HepG2 (cell line): ENCODE measurements around the gene TMTC2. TPM values are rescaled to one million over a fixed set of nuclear protein-coding genes. Genes with fewer than 3 reads are reported as not detected.
"Not testable (repeated sequence)": the region's sequence is repeated elsewhere in the genome, so short reads cannot be mapped to it uniquely, and the experiment has no call there.

ENCODE experiments used
- ATAC-seq: fragments of 200-7000 bp; cut with Tn5 transposase; 3 replicates; pipeline ENCODE4 v1.9.1; 2020; ENCODE audit warnings: mild to moderate bottlenecking, moderate library complexity
- BruUV-seq: library from RNA; stranded (reverse); fragments of 400-500 nt; replicated peaks from 2 replicates; lab custom pipeline; 2021; lab: Mats Ljungman, UMichigan
- CTCF ChIA-PET: fragments of 300-600 bp; formaldehyde crosslinking; extraction: SDS; loops from one replicate; lab custom pipeline; 2021; ENCODE audit warnings: low total read pairs, inconsistent platforms, low intra/inter-chr PET ratio; lab: Yijun Ruan, JAX
- POLR2A ChIA-PET: fragments of 350-600 bp; sonication (Branson Sonifier 250); formaldehyde crosslinking; loops from one replicate; lab custom pipeline; 2020; ENCODE audit warnings: antibody characterized with exemption, inconsistent platforms; lab: Yijun Ruan, JAX
- DNase-seq: peaks from one replicate; pipeline ENCODE4 v3.0.0-alpha.2; 2015; ENCODE audit warnings: low spot score
- FAIRE-seq: peaks from 3 replicates; lab custom pipeline; 2011; peaks lifted over from hg19 to GRCh38; lab: Jason Lieb, UNC
- H2AFZ ChIP-seq: one replicate; pipeline ENCODE4 v1.6.1; 2011; ENCODE audit warnings: low read length, inconsistent platforms
- H3K27ac ChIP-seq: fragments of 300-600 bp; 3 replicates; pipeline ENCODE4 v1.8.0; 2011; ENCODE audit warnings: mixed run types, mild to moderate bottlenecking, mixed read lengths, low read length, inconsistent platforms; ENCODE audit not compliant: insufficient read depth; ENCODE audit errors: extremely low read length
- H3K27me3 ChIP-seq, 2 experiments: fragments of 200-600 bp in 1 of 2; 2 replicates in 1 of 2; 3 replicates in 1 of 2; pipeline versions ENCODE4 v1.6.0 to v1.8.0; 2011; ENCODE audit warnings: low read length in 2 of 2, mild to moderate bottlenecking in 2 of 2, moderate library complexity in 2 of 2, inconsistent platforms in 1 of 2; ENCODE audit not compliant: insufficient read depth in 2 of 2, control insufficient read depth in 1 of 2
- H3K36me3 ChIP-seq, 2 experiments: fragments of 200-600 bp in 1 of 2; replicated peaks in 1 of 2; 2 replicates in 1 of 2; 3 replicates in 1 of 2; pipeline versions ENCODE4 v1.5.1 to v1.8.0; 2011; ENCODE audit warnings: low read length in 2 of 2, inconsistent platforms in 1 of 2; ENCODE audit not compliant: insufficient read depth in 2 of 2, control insufficient read depth in 1 of 2
- H3K4me1 ChIP-seq: 2 replicates; pipeline ENCODE4 v1.5.1; 2012; ENCODE audit warnings: low read length, inconsistent platforms; ENCODE audit not compliant: insufficient read depth
- H3K4me2 ChIP-seq: 2 replicates; pipeline ENCODE4 v1.6.0; 2011; ENCODE audit warnings: low read depth, low read length, inconsistent platforms
- H3K4me3 ChIP-seq, 3 experiments: fragments of 200-600 bp in 1 of 3; sonication (generic), shearing (Covaris generic) in 1 of 3; replicated peaks in 1 of 3; 2 replicates each; pipeline ENCODE4 v1.5.1; 2011 to 2016; ENCODE audit warnings: low read length in 3 of 3, inconsistent platforms in 2 of 3, low read depth in 2 of 3, mild to moderate bottlenecking in 2 of 3, control low read depth in 1 of 3, mixed read lengths in 1 of 3; ENCODE audit not compliant: insufficient read depth in 1 of 3
- H3K79me2 ChIP-seq: one replicate; pipeline ENCODE4 v1.6.1; 2011; ENCODE audit warnings: low read length, inconsistent platforms; ENCODE audit not compliant: insufficient read depth
- H3K9ac ChIP-seq: 2 replicates; pipeline ENCODE4 v1.6.0; 2011; ENCODE audit warnings: mild to moderate bottlenecking, low read depth, low read length, inconsistent platforms; ENCODE audit not compliant: insufficient read depth
- H3K9me3 ChIP-seq: 2 replicates; pipeline ENCODE4 v1.5.1; 2012; ENCODE audit warnings: mild to moderate bottlenecking, low read length
- H4K20me1 ChIP-seq: 2 replicates; pipeline ENCODE4 v1.6.0; 2011; ENCODE audit warnings: inconsistent platforms, mild to moderate bottlenecking, low read length, moderate library complexity; ENCODE audit not compliant: insufficient read depth
- MTF1 ChIP-seq: sonication (generic); formaldehyde crosslinking; IDR thresholded peaks from 2 replicates; pipeline ENCODE4 v1.5.0; 2020; ENCODE audit warnings: missing genetic modification reagents
- ZNF251 ChIP-seq: sonication (generic); formaldehyde crosslinking; IDR thresholded peaks from 2 replicates; pipeline ENCODE4 v1.9.0; 2021; ENCODE audit warnings: mild to moderate bottlenecking, missing genetic modification reagents
- WGBS: methylation state at CpG from one replicate; pipeline ENCODE4 v1.1.6; 2017; ENCODE audit warnings: low lambda C conversion rate; 5-methylcytosine and 5-hydroxymethylcytosine counted together
- in situ Hi-C: cut with HindIII; loops from 2 replicates; pipeline ENCODE4 v1.10.0; 2017; ENCODE audit warnings: low pct_unique_long_range_greater_than_20kb; ENCODE audit not compliant: extremely low pct_ligation_motif_present
- intact Hi-C: fragments of 100-400 bp; cut with micrococcal nuclease; formaldehyde crosslinking; loops from one replicate; pipeline ENCODE4 v1.10.0; 2022; ENCODE audit not compliant: unreplicated experiment
- polyA plus RNA-seq, 8 experiments: library from polyadenylated mRNA; depleted of rRNA in 3 of 8; stranded (reverse) in 7 of 8; unstranded in 1 of 8; fragments of >200 nt; fragmentation: Illumina TruSeq in 4 of 8; extraction: Trizol in 4 of 8; gene quantifications; 2 replicates each; pipeline versions ENCODE4 v1.2.1 to v1.2.3, GENCODE V29; 2011 to 2016; ENCODE audit warnings: low read depth in 4 of 8, missing spikeins in 1 of 8, mixed read lengths in 1 of 8; ENCODE audit not compliant: insufficient read depth in 1 of 8
- total RNA-seq, 5 experiments: library from RNA; depleted of rRNA; stranded (reverse); fragments of >200 nt; fragmentation: Illumina TruSeq; extraction: Trizol; gene quantifications; 2 replicates each; pipeline ENCODE4 v1.2.3, GENCODE V29; 2016; ENCODE audit warnings: low read depth in 1 of 5
- TF ChIP-seq, protein P1 (sequence below): sonication (generic); formaldehyde crosslinking; IDR thresholded peaks from 2 replicates; pipeline ENCODE4 v1.5.0; 2020; ENCODE audit warnings: missing genetic modification reagents
- TF ChIP-seq, protein P2 (sequence below): sonication (generic); formaldehyde crosslinking; IDR thresholded peaks from 2 replicates; pipeline ENCODE4 v1.4.0; 2020; ENCODE audit warnings: missing genetic modification reagents, borderline replicate concordance

Gene TMTC2
- total and polyA plus RNA-seq, 2 of the 13 experiments (the other 11 are each of a cell fraction or from before 2014, with no cell fraction given): 0.55 to 0.63 TPM

DNA sequence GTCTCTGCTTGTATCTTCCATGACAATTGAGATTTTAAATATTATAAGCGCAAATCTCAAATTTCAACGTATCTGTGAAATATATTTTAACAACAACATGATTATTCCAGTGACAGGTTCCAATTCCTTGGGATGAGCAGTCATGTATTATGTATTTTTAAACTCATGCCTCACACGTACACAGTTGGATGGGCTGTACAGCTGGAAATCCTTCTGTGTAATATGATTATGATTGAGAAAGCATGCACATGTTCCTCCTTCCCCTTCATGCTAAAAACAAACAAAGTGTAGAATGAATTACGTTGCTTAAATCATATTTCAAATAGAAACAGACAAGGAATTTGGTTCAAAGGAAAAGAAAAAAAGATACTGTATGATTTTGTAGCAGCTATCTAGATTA, 428.3 kb downstream of the TMTC2 start (continued):
- TF ChIP-seq, protein P1, sequence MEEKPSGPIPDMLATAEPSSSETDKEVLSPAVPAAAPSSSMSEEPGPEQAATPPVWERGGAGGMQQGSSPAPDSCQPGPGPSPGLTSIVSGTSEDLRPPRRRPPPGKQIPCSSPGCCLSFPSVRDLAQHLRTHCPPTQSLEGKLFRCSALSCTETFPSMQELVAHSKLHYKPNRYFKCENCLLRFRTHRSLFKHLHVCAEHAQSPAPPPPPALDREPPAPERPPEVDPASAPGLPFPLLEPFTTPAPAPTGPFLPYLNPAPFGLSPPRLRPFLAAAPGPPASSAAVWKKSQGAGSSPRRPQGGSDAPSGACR (CRISPR knock-in tag): no peak
- TF ChIP-seq, protein P2, sequence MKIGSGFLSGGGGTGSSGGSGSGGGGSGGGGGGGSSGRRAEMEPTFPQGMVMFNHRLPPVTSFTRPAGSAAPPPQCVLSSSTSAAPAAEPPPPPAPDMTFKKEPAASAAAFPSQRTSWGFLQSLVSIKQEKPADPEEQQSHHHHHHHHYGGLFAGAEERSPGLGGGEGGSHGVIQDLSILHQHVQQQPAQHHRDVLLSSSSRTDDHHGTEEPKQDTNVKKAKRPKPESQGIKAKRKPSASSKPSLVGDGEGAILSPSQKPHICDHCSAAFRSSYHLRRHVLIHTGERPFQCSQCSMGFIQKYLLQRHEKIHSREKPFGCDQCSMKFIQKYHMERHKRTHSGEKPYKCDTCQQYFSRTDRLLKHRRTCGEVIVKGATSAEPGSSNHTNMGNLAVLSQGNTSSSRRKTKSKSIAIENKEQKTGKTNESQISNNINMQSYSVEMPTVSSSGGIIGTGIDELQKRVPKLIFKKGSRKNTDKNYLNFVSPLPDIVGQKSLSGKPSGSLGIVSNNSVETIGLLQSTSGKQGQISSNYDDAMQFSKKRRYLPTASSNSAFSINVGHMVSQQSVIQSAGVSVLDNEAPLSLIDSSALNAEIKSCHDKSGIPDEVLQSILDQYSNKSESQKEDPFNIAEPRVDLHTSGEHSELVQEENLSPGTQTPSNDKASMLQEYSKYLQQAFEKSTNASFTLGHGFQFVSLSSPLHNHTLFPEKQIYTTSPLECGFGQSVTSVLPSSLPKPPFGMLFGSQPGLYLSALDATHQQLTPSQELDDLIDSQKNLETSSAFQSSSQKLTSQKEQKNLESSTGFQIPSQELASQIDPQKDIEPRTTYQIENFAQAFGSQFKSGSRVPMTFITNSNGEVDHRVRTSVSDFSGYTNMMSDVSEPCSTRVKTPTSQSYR (CRISPR knock-in tag): no peak
- TF ChIP-seq ZNF251 (CRISPR knock-in tag) (no peak), MTF1 (no peak)

DNA sequence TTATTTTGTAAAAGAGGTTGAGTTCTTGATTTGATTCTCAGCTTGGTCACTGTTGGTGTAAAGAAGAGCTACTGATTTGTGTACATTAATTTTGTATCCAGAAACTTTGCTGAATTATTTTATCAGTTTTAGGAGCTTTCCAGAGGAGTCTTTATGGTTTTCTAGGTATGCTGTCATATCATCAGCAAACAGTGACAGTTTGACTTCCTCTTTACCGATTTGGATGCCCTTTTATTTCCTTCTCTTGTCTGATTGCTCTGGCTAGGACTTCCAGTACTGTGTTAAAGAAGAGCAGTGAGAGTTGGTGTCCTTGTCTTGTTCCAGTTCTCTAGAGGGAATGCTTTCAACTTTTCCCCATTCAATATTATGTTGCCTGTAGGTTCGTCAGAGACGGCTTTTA, 431.2 kb downstream of the TMTC2 start:
- H3K27me3 ChIP-seq, H3K9me3 ChIP-seq, ATAC-seq, H3K9ac ChIP-seq, H3K4me2 ChIP-seq, H2AFZ ChIP-seq, H3K4me3 ChIP-seq, intact Hi-C loops, DNase-seq, CTCF ChIA-PET, POLR2A ChIA-PET, H3K36me3 ChIP-seq, in situ Hi-C loops, H4K20me1 ChIP-seq, H3K4me1 ChIP-seq, FAIRE-seq, BruUV-seq, H3K79me2 ChIP-seq, H3K27ac ChIP-seq: not testable (repeated sequence)
- 21% methylated on average over 3 of the region's 3 CpGs for WGBS
